Stimulated activated effector memory CD8-positive, alpha-beta T cell treated with anti-CD3 and anti-CD28 coated beads, Interleukin-12 subunit alpha, Interleukin-12 subunit beta, amount 100 ng/mL, for 72 hours (primary cell): ENCODE results near the gene C1QTNF6.

Experiments
- ATAC-seq: fragments of 150-1000 bp; cut with Tn5 transposase; 2 replicates; pipeline ENCODE4 v1.10.0; 2021
- DNase-seq, 2 donors: peaks; one replicate each; pipeline ENCODE4 v3.0.0; 2021 to 2022; ENCODE audit warnings: low spot score in 2 of 2
- H3K27ac Mint-ChIP-seq: one replicate; pipeline ENCODE4 v1.8.0; 2022; ENCODE audit warnings: mild to moderate bottlenecking, mixed read lengths
- H3K36me3 Mint-ChIP-seq: one replicate; pipeline ENCODE4 v1.8.0; 2022; ENCODE audit warnings: mild to moderate bottlenecking, mixed read lengths
- H3K4me1 Mint-ChIP-seq: one replicate; pipeline ENCODE4 v1.8.0; 2022; ENCODE audit warnings: mixed read lengths
- H3K4me3 Mint-ChIP-seq: one replicate; pipeline ENCODE4 v1.8.0; 2022; ENCODE audit warnings: mild to moderate bottlenecking, mixed read lengths
- H3K9me3 Mint-ChIP-seq: one replicate; pipeline ENCODE4 v1.8.0; 2022; ENCODE audit warnings: mixed read lengths

The C1QTNF6 gene

GRCh38 chr22:37158963-37159290 lies 29.1 kb downstream of the C1QTNF6 start:
- no peaks in the 10 kb centered on the region for H3K9me3 Mint-ChIP-seq
- H3K27ac Mint-ChIP-seq = peak overlapping the region; percentile 80
- peak overlapping the region; percentile 47 for H3K4me3 Mint-ChIP-seq
- DNase-seq (no peak), ATAC-seq (no peak)
- H3K4me1 Mint-ChIP-seq = peaks cover 92% of the 10 kb centered on the region
- H3K36me3 Mint-ChIP-seq = peaks cover 21% of the 10 kb centered on the region

- peaks cover 12% of the 10 kb centered on the region for H3K36me3 Mint-ChIP-seq
- peak overlapping the region; percentile 79 for H3K27ac Mint-ChIP-seq
- ATAC-seq (no peak), DNase-seq (no peak)
- peaks cover 80% of the 10 kb centered on the region for H3K4me1 Mint-ChIP-seq
- H3K9me3 Mint-ChIP-seq = no peaks in the 10 kb centered on the region
- peak overlapping the region; percentile 47 for H3K4me3 Mint-ChIP-seq
These were observed 30.3 kb downstream of the C1QTNF6 start for GRCh38 chr22:37157516-37158285.

- H3K4me1 Mint-ChIP-seq = peaks cover 81% of the 10 kb centered on the region
- no peak for ATAC-seq
- H3K4me3 Mint-ChIP-seq = no peak overlapping the region
- peak overlapping the region; percentile 79 for H3K27ac Mint-ChIP-seq
- H3K36me3 Mint-ChIP-seq = peaks cover 4% of the 10 kb centered on the region
- no peaks in the 10 kb centered on the region for H3K9me3 Mint-ChIP-seq
- no peak for DNase-seq
These were observed 31.2 kb downstream of the C1QTNF6 start for GRCh38 chr22:37156686-37157435.

- Mint-ChIP-seq H3K4me3 (peak overlapping the region; percentile 47), H3K36me3 (no peaks in the 10 kb centered on the region), H3K27ac (peak overlapping the region; percentile 81), H3K9me3 (peaks cover under 1% of the 10 kb centered on the region), H3K4me1 (peaks cover 81% of the 10 kb centered on the region)
- ATAC-seq (no peak), DNase-seq (no peak)
These were observed 32.1 kb downstream of the C1QTNF6 start for GRCh38 chr22:37155971-37156370.

- peaks cover 4% of the 10 kb centered on the region for H3K36me3 Mint-ChIP-seq
- peak in 1 of 2 donors; percentile 66 for DNase-seq
- H3K27ac Mint-ChIP-seq = peak overlapping the region; percentile 81
- peaks cover 83% of the 10 kb centered on the region for H3K4me1 Mint-ChIP-seq
- H3K9me3 Mint-ChIP-seq = peaks cover 5% of the 10 kb centered on the region
- peak overlapping the region; percentile 47 for H3K4me3 Mint-ChIP-seq
- ATAC-seq = peak; percentile 82
These were observed 32.9 kb downstream of the C1QTNF6 start for GRCh38 chr22:37154925-37155712.

GRCh38 chr22:37153901-37154300 lies 34.1 kb downstream of the C1QTNF6 start:
- Mint-ChIP-seq H3K27ac (peak overlapping the region; percentile 35), H3K36me3 (peaks cover 17% of the 10 kb centered on the region), H3K4me1 (peaks cover 75% of the 10 kb centered on the region), H3K9me3 (peaks cover 5% of the 10 kb centered on the region), H3K4me3 (no peak overlapping the region)
- DNase-seq (no peak), ATAC-seq (no peak)

- peak overlapping the region; percentile 96 for H3K4me3 Mint-ChIP-seq
- H3K27ac Mint-ChIP-seq = peak overlapping the region; percentile 98
- no peak for ATAC-seq
- peaks cover 42% of the 10 kb centered on the region for H3K36me3 Mint-ChIP-seq
- peaks cover 5% of the 10 kb centered on the region for H3K9me3 Mint-ChIP-seq
- no peak for DNase-seq
- H3K4me1 Mint-ChIP-seq = peaks cover 72% of the 10 kb centered on the region
These were observed 36.6 kb downstream of the C1QTNF6 start for GRCh38 chr22:37151401-37151800.

GRCh38 chr22:37150701-37151100 lies 37.3 kb downstream of the C1QTNF6 start:
- Mint-ChIP-seq H3K9me3 (peaks cover 5% of the 10 kb centered on the region), H3K4me1 (peaks cover 72% of the 10 kb centered on the region), H3K4me3 (peak overlapping the region; percentile 96), H3K36me3 (peaks cover 49% of the 10 kb centered on the region), H3K27ac (peak overlapping the region; percentile 98)
- no peak for ATAC-seq
- no peak for DNase-seq

- Mint-ChIP-seq H3K36me3 (peaks cover 66% of the 10 kb centered on the region), H3K27ac (peak overlapping the region; percentile 98), H3K4me1 (peaks cover 75% of the 10 kb centered on the region), H3K9me3 (peaks cover 5% of the 10 kb centered on the region), H3K4me3 (peak overlapping the region; percentile 96)
- DNase-seq (peak in 1 of 2 donors; percentile 62), ATAC-seq (no peak)
These were observed 39.0 kb downstream of the C1QTNF6 start for GRCh38 chr22:37148742-37149665.

- Mint-ChIP-seq H3K4me1 (peaks cover 84% of the 10 kb centered on the region), H3K9me3 (peaks cover 5% of the 10 kb centered on the region), H3K27ac (peak overlapping the region; percentile 98), H3K36me3 (peaks cover 74% of the 10 kb centered on the region), H3K4me3 (peak overlapping the region; percentile 96)
- DNase-seq (peak in 1 of 2 donors; percentile 71), ATAC-seq (no peak)
These were observed 39.9 kb downstream of the C1QTNF6 start for GRCh38 chr22:37148031-37148651.

GRCh38 chr22:37147186-37147990 lies 40.7 kb downstream of the C1QTNF6 start:
- peaks cover 82% of the 10 kb centered on the region for H3K36me3 Mint-ChIP-seq
- H3K27ac Mint-ChIP-seq = peak overlapping the region; percentile 98
- DNase-seq (no peak), ATAC-seq (peak; percentile 17)
- H3K4me3 Mint-ChIP-seq = peak overlapping the region; percentile 96
- H3K4me1 Mint-ChIP-seq = peaks cover 88% of the 10 kb centered on the region
- peaks cover 5% of the 10 kb centered on the region for H3K9me3 Mint-ChIP-seq

GRCh38 chr22:37146507-37147180 lies 41.4 kb downstream of the C1QTNF6 start:
- peak overlapping the region; percentile 98 for H3K27ac Mint-ChIP-seq
- peaks cover 89% of the 10 kb centered on the region for H3K36me3 Mint-ChIP-seq
- peaks cover 5% of the 10 kb centered on the region for H3K9me3 Mint-ChIP-seq

GRCh38 chr22:37146051-37146385 lies 42.0 kb downstream of the C1QTNF6 start:
- peaks cover 88% of the 10 kb centered on the region for H3K4me1 Mint-ChIP-seq
- peak overlapping the region; percentile 98 for H3K27ac Mint-ChIP-seq
- DNase-seq (no peak), ATAC-seq (no peak)
- H3K4me3 Mint-ChIP-seq = peak overlapping the region; percentile 96
- peaks cover 5% of the 10 kb centered on the region for H3K9me3 Mint-ChIP-seq
- H3K36me3 Mint-ChIP-seq = peaks cover 95% of the 10 kb centered on the region

More at GRCh38 chr22:37146507-37147180, 41.4 kb downstream of the C1QTNF6 start:
- Mint-ChIP-seq H3K4me3 (peak overlapping the region; percentile 96), H3K4me1 (peaks cover 88% of the 10 kb centered on the region)
- ATAC-seq (no peak), DNase-seq (no peak)
